ENCODE results near the gene CNTNAP3B.
A peak's percentile ranks its signal among the peaks of the same experiment; 100 is the strongest.
"Not testable (repeated sequence)": the region's sequence is repeated elsewhere in the genome, so short reads cannot be mapped to it uniquely, and the experiment has no call there.

Gene CNTNAP3B

DNA sequence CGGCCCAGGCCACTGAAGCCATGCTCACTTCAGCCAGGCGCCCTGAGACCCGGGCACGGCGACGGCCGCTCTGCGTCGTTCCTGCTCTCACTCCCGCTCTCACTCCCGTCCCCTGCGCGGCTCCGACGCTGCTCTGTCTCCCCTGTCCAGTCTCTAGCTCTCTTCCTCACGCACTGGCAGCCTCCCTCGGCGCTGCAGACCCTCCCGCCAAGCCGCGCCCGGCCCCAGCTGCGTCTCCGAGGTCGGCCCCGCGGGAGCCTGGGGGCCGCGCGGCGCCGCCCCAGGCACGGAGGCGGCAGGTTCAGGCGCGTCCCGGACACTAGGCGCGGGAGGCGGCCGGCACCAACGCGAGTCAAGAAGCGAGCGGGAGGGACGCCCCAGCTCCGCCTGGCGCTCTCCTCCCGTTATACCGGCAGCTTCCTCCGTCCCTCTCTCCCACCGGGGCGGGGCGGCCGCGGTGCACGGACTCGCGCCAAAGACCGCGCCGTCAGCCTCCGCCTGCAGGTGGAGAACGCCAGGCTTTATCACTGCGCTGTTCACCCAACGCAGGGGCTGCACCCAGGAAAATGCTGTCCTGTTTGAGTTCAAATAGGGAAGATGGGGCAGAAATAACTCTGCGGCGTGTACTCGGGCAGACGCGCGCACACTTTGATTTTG lies at the start of gene CNTNAP3B:
Gene CNTNAP3B, minus strand, starts transcription at position 354 of the 657 bp plus-strand sequence. Its CDS starts 332 bp downstream, at position 22.
- DNase-seq = peak in 1 of 2 experiments; percentile 16

DNA sequence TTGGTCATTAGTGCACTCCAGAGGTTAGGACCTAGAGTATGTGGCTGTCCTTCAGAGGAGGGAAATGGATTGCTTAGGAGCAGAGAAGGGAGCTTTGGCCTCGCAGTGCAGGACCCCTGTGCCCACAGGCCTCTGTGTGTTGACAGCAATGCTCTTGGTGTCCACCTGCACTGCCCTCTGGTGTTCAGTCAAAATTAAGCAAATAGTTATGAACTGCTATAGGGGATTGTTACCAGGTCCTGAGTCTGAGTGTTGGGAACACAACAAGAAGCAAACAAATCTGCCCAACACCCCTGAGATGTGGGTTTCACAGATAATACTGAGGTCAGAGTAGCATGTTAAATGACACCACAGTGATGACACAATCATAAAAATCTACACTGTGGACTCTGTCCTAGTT lies 31.1 kb upstream of the CNTNAP3B start:
- DNase-seq = peak in 1 of 2 experiments; percentile 10

DNA sequence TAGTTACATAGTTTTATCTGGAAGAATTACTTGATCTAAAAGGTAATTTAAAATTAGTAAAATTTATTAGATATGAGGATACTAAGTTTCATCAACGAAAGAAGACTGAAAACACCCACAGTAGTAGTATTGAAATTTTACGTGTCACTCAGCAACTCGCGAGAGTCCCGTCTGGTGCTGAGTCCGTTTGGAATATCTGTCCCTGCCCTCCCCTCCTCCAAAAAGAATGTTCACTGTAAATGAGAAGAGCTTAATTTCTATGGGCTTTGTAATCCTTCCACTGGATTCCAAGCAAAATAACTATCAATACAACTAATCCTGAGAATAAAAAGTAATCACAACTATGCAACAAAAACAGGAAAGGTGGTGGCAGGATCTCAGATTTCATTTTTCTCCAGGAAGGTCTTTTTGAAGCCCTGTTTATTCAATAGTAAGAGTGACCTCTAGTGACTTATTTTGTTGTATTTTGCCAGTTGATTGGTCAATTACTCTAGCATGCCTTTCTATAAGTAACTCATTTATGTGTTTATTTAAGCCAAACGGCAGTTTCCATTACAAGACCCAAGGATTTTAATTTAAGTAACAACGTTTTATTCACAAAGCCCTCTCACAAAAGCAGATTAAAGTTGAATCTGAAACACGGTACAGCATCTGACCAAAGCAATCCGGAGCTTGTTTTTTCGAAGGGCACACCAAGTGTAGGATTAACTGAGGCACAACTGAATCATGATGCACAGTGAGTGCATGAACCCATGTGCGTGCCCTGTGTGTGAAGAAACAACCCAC lies 2.0 kb downstream of the CNTNAP3B start:
- peak; percentile 18 to 52 for DNase-seq

DNA sequence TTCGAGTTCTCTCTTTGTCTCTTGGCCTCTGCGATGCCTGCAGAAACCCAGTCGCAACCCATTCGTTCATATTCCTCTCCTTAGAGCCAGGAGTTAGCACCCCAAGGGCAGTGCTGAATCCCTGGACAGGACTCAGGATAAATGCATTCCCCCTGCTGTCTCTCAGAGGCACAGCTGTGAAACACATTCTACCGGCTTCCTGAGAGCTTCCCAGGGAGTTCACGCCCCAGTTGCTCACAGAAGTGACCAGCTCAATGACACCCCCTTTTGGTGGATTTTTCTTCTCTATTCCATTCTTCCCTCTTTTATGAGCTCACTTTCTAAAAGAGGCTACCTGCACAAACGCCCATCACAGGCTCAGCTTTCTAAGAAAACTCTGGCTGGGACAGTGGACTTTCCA lies 8.2 kb downstream of the CNTNAP3B start:
- peak in 1 of 2 experiments; percentile 33 for DNase-seq

DNA sequence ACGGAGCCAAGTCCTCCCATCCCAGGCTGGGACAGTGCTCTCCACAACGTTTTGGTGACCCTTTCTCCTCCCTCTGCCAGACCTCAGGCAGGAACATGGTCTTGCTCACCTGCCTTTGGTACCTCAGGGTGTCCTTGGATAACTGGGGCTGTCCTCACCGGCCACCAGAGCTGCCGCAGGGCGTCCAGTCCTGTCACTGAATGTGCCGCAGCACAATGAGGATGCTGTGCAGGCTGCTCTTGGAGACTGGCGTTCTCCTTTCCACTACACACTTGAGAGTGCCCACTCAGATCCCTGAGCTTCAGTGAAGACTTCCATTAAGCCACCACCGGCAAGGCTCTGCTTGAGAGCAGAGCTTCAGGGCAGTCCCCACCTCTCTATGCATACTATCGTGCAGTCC lies 33.3 kb downstream of the CNTNAP3B start:
- not testable (repeated sequence) for DNase-seq

DNA sequence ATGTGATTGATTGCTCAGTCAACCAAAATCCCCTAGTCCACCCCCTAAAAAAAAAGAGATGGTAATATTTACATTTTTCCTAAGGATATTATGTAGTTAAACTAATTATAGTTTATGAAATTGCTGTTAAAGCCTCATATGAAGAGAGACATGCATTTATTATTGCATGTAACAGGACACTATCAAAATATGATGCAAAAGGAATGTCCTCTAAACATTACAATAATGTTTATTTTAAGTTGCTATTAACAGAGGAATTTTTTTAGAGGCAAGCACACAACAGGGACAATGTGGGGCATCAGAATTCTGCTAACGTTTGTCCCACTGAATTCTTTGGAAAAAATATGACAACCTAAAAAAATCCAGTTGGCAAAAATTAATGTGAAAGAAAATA lies 44.7 kb downstream of the CNTNAP3B start:
- not testable (repeated sequence) for DNase-seq

DNA sequence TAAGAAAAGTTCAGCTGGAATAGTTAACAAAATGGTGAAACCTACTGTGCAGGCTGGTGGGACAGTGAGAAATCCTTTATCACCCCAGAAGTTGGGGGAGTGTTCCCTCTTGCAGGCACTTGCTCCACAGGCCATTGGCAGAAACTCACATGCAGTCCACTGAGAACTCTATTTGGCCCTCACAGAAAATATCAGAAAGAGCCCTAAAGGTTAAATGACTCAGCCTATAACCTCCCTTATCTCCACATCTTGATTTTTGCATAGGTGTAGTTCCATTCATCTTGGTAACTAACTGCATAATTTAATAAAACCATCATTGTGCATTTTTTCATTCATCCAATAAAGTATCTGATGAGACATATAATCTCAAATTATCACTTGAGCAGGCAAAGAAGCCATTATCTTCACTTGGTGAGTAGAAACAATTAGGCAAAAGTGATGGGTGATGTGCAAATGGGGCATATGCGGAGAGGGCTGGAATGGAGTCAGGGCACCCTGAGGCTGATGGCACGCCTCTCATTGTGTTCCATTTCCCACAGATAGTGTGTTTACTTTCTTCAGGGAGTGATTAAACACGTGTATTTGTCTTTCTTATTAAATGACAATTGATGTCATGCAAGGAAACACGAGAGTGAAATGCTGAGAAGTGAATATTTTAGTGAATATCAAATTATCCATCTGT lies 45.2 kb downstream of the CNTNAP3B start:
- not testable (repeated sequence) for DNase-seq

DNA sequence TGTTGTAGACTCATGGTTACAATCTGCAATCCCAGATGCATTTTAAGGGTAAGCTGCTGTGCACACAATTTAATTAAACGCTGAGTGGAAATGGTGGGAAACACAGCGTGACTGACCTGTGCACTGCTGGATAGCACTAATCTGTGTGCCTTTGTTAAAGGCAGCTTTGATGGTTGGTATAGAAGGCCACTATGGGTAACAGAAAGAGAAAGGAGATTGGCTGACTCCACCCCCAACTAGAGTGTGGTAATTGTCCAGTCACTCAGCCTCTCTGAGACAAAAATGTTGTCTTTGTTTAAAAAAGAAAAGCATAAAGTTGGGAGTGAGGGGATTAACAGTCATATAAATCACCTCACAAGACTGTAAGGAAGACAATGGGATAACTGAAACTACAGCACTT lies 48.9 kb downstream of the CNTNAP3B start:
- DNase-seq = not testable (repeated sequence)

DNA sequence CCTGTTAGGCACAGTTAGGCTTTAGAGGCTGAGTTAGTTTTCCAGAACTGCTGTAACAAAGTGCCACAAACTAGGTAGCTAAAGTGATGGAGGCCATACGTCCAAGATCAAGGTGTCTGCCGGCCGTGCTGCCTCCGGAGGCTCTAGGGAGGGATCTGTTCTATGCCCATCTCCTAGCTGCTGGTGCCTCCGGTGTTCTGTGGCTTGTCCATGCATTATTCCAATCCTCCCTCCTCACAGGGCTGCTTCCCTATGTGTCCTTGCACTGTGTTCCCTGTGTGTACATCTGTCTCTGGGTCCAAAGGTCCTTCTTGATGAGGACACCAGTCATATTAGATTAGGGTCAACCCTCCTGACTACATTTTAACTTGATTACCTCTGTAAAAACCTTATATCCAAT lies 54.4 kb downstream of the CNTNAP3B start:
- not testable (repeated sequence) for DNase-seq

DNA sequence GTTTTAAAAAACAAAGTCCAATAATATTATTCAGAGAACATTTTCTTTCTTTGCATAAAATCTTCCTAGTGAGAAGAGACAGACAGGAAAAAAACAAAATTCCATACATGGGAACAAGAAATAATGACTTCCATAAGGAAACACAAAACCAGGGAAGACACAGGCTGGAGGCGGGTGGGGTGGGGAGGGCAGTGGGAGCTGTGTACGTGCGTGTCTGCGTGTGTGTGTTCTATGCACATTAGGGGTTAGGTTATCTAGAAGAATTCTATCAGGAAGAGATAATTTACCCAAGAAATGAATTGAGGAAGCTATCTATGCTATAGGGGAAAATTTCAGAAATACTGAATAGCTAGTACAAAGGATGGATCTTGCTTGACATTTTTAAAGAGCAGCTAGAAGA lies 58.2 kb downstream of the CNTNAP3B start:
- DNase-seq = not testable (repeated sequence)

DNA sequence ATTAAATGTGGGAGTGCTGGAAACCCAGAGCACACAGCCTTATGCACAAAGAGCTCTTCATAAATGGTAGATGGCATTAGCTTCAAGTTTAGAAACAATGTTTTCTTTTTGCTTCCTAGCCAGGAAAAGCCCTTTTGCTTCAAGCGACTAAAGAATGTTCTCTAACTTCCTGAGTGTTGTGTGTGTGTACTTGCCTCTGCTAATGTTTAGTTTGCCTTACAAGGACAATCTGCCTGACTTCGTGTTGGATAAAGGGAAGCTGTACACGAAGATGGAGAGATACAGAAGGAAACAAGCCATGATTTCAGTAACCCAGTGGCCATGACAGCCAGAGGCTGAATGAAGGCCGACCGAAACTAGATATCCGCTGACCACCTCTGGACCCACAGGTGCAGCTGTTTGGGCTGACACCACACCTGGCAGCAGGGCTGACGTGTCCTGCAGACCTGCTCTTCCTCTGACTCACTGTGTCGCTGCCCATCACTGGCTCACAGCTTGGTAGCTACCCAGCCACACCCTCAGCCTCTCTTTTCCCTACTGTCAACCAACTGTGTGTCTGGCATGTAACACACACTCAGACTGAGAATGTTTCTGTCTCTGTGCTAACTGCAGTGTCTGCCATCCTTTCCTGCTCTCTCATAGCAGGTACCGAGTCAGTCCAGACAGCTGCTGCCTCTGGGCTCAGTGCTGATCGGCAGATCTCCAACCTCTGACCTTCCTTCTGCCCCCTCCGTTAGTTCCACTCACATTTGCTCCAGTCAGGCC lies 59.0 kb downstream of the CNTNAP3B start:
- not testable (repeated sequence) for DNase-seq

DNA sequence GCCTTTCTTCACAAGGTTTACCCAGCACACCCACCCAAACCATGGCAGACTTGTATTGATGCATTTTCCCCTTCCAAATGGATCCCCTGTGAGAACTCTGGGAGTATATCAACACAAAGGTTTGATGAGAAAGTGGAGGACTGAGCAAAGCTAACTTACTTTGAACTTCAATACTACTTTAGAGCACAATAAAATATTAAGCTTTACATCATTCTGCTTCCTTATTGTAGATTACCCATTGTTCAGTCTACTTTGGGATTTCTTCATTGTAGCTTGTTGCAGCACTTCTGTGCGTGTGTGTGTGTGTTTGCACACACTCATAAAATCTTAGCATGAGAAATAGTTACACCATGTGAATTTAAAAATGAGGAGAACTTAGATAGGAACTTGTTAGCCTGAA lies 75.4 kb downstream of the CNTNAP3B start:
- not testable (repeated sequence) for DNase-seq

DNA sequence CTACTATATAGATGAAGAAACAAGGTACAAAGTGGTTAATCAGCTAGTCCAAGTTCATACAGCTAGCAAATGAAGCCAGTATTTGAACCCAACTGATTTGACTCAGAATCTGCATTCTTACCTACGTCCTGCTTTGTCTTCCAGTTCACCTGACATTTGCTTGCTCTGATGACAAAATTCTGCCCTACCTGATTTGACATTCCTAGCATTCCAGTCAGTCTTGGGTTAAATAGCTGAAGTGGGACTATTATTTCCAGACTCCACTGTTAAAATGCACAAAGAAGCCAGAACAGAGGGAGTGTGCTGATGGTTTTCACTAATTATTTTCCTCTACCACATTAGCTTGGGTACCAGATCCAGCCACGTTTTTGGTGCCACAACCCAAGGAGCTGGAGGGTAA lies 78.5 kb downstream of the CNTNAP3B start:
- DNase-seq = not testable (repeated sequence)

DNA sequence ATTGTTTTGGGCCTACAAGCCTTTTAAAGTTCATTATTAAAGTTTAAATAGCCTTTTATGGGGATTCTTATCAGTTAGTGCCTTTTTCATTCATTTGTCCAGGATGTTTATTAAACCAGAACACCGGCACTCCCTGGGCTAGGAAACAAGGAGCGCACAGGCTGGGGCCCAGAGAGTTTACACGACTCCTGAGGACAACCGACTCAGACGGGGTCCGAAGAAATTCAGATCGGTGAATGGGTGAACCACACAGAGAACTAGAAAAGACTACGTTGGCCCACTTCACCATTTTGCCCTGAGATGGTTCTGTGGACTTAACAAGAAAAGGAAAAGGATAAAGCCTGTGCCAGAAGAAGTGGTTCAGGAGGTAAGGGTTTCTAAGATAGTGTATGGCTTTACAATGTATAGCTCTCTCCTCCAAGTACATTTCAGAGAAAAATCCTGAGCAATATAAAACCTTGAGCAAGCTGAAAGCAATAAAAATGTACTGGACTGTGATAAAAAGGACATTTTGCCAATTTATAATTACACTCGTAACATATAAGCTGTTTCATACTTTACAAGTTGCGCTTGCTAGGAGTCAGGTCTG lies 84.7 kb downstream of the CNTNAP3B start:
- DNase-seq = not testable (repeated sequence)

DNA sequence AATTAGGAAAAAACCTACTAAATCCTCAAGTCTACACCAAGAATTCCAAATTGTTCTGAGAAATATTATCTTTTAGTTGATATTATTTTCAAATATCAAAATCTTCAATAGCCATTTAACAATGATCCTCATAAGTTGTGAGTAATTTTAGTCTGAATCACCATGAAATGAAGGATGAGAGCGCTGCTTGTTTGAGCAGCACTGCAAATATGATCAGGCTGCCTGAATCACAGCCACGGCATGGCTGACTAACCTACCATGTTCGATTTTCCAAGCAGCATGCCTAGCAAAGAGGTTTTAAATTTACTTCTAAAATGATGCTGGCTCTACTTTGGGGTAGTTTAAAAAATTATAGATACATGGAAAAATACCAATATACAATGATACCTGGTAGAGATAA lies 95.7 kb downstream of the CNTNAP3B start:
- DNase-seq = not testable (repeated sequence)

DNA sequence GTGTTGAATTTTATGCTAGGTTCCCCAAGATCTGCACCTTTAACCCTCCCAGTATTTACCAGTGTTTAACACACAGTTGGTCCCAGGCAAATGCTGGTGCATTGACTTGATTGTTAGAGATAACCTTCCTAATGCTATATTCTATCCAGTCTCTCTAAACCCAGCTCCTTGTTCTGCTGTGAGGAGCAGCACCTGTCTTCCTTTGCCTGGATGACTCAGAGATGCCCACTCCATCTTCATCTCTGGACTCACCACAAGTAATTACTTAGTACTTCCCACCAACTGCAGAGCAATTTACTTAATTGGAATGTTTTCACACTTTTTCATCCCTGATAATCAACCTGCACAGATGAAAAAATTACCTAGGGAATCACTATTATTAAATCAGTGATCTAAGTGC lies 108.6 kb downstream of the CNTNAP3B start:
- not testable (repeated sequence) for DNase-seq

DNA sequence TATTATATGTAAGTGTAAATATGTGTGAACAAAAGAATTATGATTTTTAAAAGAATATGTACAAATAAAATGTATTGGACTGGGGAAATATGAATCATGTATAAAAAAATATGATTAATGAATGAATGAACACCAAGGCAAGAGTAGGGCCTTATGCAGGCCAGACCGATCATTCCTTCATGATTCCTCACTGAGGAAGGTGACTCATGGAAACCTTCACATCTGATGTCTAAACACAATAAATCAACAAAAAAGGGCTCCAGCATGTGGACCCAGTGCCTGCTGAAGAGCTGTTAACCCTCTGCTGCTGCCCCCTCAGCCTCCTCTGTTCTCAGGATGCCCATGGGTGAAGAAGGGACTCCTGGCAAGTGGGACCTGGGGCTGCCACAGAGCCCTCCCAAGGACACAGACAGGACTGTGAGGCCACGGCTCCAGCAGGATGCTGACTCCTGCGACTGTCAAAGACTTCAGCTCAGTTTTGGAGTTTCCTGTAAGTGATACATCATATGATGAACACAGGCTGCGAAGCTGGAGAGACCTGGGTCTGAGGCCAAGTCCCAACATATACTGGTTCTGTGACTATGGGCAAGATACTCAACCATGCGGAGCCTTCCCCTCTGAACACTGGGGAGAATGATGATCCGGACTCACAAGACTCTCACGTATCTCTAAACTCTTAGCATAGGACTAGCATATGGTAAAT lies 110.9 kb downstream of the CNTNAP3B start:
- not testable (repeated sequence) for DNase-seq

DNA sequence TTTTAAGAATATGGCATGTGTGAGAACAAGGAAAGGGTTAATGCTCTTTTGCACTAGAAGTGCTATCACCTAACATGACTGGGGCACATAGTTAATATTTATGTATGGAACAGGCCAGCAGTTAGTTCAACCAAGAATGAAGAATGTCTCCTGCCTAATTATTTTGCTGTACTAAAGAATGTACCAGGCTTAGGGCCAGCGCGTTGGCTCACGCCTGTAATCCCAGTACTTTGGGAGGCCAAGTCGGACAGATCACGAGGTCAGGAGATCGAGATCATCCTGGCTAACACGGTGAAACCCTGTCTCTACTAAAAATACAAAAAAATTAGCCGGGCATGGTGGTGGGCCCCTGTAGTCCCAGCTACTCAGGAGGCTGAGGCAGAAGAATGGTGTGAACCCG lies 114.9 kb downstream of the CNTNAP3B start:
- not testable (repeated sequence) for DNase-seq

DNA sequence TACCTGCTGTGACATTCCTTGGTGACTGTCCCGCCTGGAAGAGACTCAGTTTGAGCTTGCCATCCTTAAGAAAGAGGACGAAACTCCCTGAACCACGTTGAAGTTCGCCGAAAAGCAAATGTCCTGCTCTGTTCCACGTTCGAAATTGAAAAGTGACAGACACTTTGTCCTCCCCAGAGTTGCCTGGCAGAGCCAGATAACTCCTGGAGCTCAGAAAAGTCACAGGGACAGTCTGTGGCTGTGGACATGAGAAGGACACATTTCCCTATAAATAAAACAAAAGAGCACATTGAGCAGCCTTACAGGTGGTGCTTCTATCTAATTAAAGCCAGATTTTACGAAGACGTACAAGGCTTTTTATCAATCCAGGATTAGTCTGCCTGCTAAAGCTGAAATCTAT lies 137.6 kb downstream of the CNTNAP3B start:
- DNase-seq = not testable (repeated sequence)

DNA sequence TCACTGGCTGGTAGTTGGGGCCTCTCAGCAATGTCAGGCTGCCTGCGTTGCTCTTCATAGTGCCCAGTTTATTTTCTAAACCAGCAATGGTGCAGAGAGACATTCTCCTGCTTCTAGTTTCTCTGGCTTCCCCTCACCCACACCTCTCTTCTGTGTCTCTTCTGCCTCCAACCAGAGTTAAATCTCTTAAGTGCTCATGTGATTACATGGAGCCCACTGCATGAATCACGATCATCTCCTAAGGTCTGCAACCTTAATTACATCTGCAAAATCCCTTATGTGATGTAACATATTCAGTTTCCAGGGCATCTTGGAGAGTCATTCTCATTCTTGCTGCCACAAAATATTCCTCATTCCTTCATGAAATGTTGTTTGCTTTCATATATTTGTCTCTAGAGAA lies 149.0 kb downstream of the CNTNAP3B start:
- not testable (repeated sequence) for DNase-seq

DNA sequence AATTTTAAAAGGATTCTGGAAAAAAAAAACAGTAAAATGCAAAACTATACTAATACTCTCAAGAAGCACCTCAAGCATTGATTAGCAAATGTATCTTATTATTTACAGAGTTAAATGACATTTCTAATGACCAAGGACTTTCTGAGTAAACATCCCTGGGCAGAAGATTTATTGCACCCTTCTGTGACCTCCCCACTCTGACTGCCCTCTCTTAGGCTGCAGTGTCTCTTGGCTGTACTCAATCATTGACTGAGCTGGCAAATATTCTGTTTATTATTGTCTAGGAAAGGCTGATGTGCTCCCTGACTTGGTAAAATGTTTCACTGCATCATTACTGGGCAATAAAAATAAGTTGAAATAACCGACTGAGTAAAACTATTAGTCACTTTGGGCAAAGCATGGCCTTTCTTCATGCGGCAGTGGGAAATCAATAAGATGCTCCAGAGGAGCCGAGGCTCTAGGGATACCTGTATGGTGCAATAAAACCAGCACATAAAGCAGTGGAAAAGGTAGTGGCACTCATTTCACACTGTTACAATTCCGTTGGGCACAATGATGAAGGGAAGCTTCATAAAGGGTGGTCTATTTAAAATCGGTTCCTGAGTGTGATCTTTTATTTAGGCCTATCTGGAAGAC lies 151.1 kb downstream of the CNTNAP3B start:
- not testable (repeated sequence) for DNase-seq

All from NCI-H524 (cell line).